Lung (tissue), 12 donors: Measurements from ENCODE around the gene EGFR. TPM values are rescaled to one million over a fixed set of nuclear protein-coding genes. Genes with fewer than 3 reads are reported as not detected.

Source experiments
- ATAC-seq: fragments of 200-7000 bp; cut with Tn5 transposase; one replicate; pipeline ENCODE4 v1.9.1; 2020; ENCODE audit warnings: moderate number of reproducible peaks; ENCODE audit not compliant: insufficient read depth, low FRiP score
- DNase-seq, 3 donors: peaks; one replicate each; pipeline ENCODE4 v3.0.0-alpha.2; 2013 to 2017
- H3K27ac ChIP-seq, 2 donors: one replicate each; pipeline ENCODE4 v1.5.1; 2013; ENCODE audit warnings: mild to moderate bottlenecking in 2 of 2, moderate library complexity in 2 of 2, control low read depth in 1 of 2, inconsistent platforms in 1 of 2, low read depth in 1 of 2, low read length in 1 of 2
- H3K27me3 ChIP-seq, 3 donors: one replicate each; pipeline ENCODE4 v1.5.1; 2013; ENCODE audit warnings: low read length in 2 of 3; ENCODE audit not compliant: control insufficient read depth in 3 of 3, insufficient read depth in 3 of 3
- H3K36me3 ChIP-seq, 4 donors: one replicate each; pipeline ENCODE4 v1.5.1; 2013; ENCODE audit warnings: low read length in 4 of 4, mild to moderate bottlenecking in 1 of 4, moderate library complexity in 1 of 4; ENCODE audit not compliant: control insufficient read depth in 4 of 4, insufficient read depth in 4 of 4
- H3K4me1 ChIP-seq, 5 donors: one replicate each; pipeline ENCODE4 v1.5.1; 2013; ENCODE audit warnings: low read length in 5 of 5, mild to moderate bottlenecking in 2 of 5, moderate library complexity in 1 of 5; ENCODE audit not compliant: control insufficient read depth in 5 of 5, insufficient read depth in 5 of 5
- H3K4me3 ChIP-seq: one replicate; pipeline ENCODE4 v1.5.1; 2013; ENCODE audit warnings: mild to moderate bottlenecking, control low read depth, moderate library complexity
- H3K9ac ChIP-seq, 2 donors: one replicate each; pipeline ENCODE4 v1.5.1; 2013; ENCODE audit warnings: low read length in 2 of 2, control low read depth in 1 of 2; ENCODE audit not compliant: insufficient read depth in 1 of 2
- H3K9me3 ChIP-seq, 4 donors: one replicate each; pipeline ENCODE4 v1.5.1; 2013; ENCODE audit warnings: low read length in 3 of 4, mild to moderate bottlenecking in 1 of 4, moderate library complexity in 1 of 4; ENCODE audit not compliant: control insufficient read depth in 4 of 4, insufficient read depth in 3 of 4
- CTCF ChIP-seq: IDR thresholded peaks from 2 replicates; pipeline ENCODE4 v1.5.1; 2012; ENCODE audit warnings: mild to moderate bottlenecking; ENCODE audit errors: control extremely low read depth, extremely low read depth
- WGBS, 2 donors: extraction: QIAGEN DNeasy Blood & Tissue Kit; methylation state at CpG; one replicate each; pipeline ENCODE4 v1.1.7; 2013; 5-methylcytosine and 5-hydroxymethylcytosine counted together
- polyA plus RNA-seq, 2 donors: library from polyadenylated mRNA; stranded (reverse); fragments of 200-250 nt; gene quantifications; one replicate each; pipeline ENCODE4 v1.2.1, GENCODE V29; 2013
- total RNA-seq, 2 donors: library from RNA; depleted of rRNA in 1 of 2; stranded (reverse); fragments of >200 nt in 1 of 2; gene quantifications; one replicate each; pipeline ENCODE4 v1.2.1, GENCODE V29; 2014 to 2021
- donor health status: control.
- donor health status: control.
- donor health status: Bipolar disorder and iron deficiency.
- donor health status: healthy.
- donor health status: DM: yes; HTN: yes; CAD: no.

The EGFR gene
- total and polyA plus RNA-seq, 4 donors, result 11.6 to 78.7 (median 37.1) TPM

- peaks cover 0 to 83% (median 41%) of the 10 kb centered on the region in 5 donors for H3K4me1 ChIP-seq
- no peak for TF ChIP-seq CTCF
- no peak overlapping the region for H3K9ac ChIP-seq
- ATAC-seq (no peak), DNase-seq (no peak)
- H3K27ac ChIP-seq, result no peak overlapping the region
- no peak overlapping the region for H3K4me3 ChIP-seq
- H3K9me3 ChIP-seq, result no peaks in the 10 kb centered on the region
- H3K36me3 ChIP-seq, result no peaks in the 10 kb centered on the region
- WGBS, 2 donors, result 93 to 96% methylated on average over 12 of the region's 12 CpGs
- H3K27me3 ChIP-seq, result no peaks in the 10 kb centered on the region
Observed at GRCh38 chr7:55104123-55104522, 85.3 kb downstream of the EGFR start.

- no peak for ATAC-seq
- WGBS, 2 donors, result 57 to 65% methylated on average over 3 of the region's 3 CpGs
- H3K9ac ChIP-seq, result no peak overlapping the region
Observed at GRCh38 chr7:55104712-55105433, 86.1 kb downstream of the EGFR start.

GRCh38 chr7:55105952-55106351, 87.1 kb downstream of the EGFR start:
- no peak for TF ChIP-seq CTCF
- no peak overlapping the region for H3K4me3 ChIP-seq
- DNase-seq (no peak), ATAC-seq (no peak)
- H3K9ac ChIP-seq, result no peak overlapping the region
- no peaks in the 10 kb centered on the region for H3K9me3 ChIP-seq
- H3K36me3 ChIP-seq, result no peaks in the 10 kb centered on the region
- no peak overlapping the region for H3K27ac ChIP-seq
- WGBS, 2 donors, result 93 to 95% methylated on average over 6 of the region's 6 CpGs
- no peaks in the 10 kb centered on the region for H3K27me3 ChIP-seq
- H3K4me1 ChIP-seq, result peaks cover 0 to 83% (median 50%) of the 10 kb centered on the region in 5 donors

More at GRCh38 chr7:55104712-55105433, 86.1 kb downstream of the EGFR start:
- Histone ChIP-seq H3K9me3 (no peaks in the 10 kb centered on the region), H3K4me3 (no peak overlapping the region), H3K36me3 (no peaks in the 10 kb centered on the region), H3K27ac (no peak overlapping the region), H3K27me3 (no peaks in the 10 kb centered on the region), H3K4me1 (peaks cover 0 to 83% (median 46%) of the 10 kb centered on the region in 5 donors)
- DNase-seq, result no peak
- no peak for TF ChIP-seq CTCF
